ENCODE data around the gene ACCS. TPM values are rescaled to one million over a fixed set of nuclear protein-coding genes. Genes with fewer than 3 reads are reported as not detected.

The ACCS gene
- total RNA-seq, 2 donors from 2014 or later = 2.3 to 6.1 TPM

GRCh38 chr11:44033856-44034255 lies 32.2 kb upstream of the ACCS start:
- H3K4me1 ChIP-seq = peaks cover 0 to 43% of the 10 kb centered on the region in 2 donors

GRCh38 chr11:44034639-44035038 lies 31.4 kb upstream of the ACCS start:
- no peaks in the 10 kb centered on the region for H3K27me3 ChIP-seq
- no peak for TF ChIP-seq CTCF (IDR thresholded peaks at IDR 0.05)
- no peak for DNase-seq (ENCODE audit: low spot score)
- no peaks in the 10 kb centered on the region for H3K9me3 ChIP-seq
- H3K27ac ChIP-seq = no peak overlapping the region
- no peaks in the 10 kb centered on the region for H3K36me3 ChIP-seq
- H3K4me1 ChIP-seq = peaks cover 0 to 43% of the 10 kb centered on the region in 2 donors
- H3K4me3 ChIP-seq = no peak overlapping the region

More at GRCh38 chr11:44033856-44034255, 32.2 kb upstream of the ACCS start:
- no peaks in the 10 kb centered on the region for H3K27me3 ChIP-seq
- no peak overlapping the region for H3K4me3 ChIP-seq
- no peak for DNase-seq (ENCODE audit: low spot score)
- H3K36me3 ChIP-seq = no peaks in the 10 kb centered on the region
- TF ChIP-seq CTCF (IDR thresholded peaks at IDR 0.05) = no peak
- H3K9me3 ChIP-seq = no peaks in the 10 kb centered on the region
- H3K27ac ChIP-seq = peak overlapping the region; percentile 79 to 81

GRCh38 chr11:44036811-44037657 lies 29.0 kb upstream of the ACCS start:
- Histone ChIP-seq H3K27ac (peak overlapping the region; percentile 31 to 41), H3K36me3 (no peaks in the 10 kb centered on the region), H3K27me3 (no peaks in the 10 kb centered on the region), H3K4me1 (peaks cover 0 to 23% of the 10 kb centered on the region in 2 donors), H3K4me3 (no peak overlapping the region), H3K9me3 (peaks cover 0 to 12% of the 10 kb centered on the region in 2 donors)
- DNase-seq (ENCODE audit: low spot score) = peak; percentile 93
- TF ChIP-seq CTCF (IDR thresholded peaks at IDR 0.05) = peak; percentile 62 to 91

- H3K9me3 ChIP-seq = peaks cover 0 to 12% of the 10 kb centered on the region in 2 donors
- peaks cover 0 to 17% of the 10 kb centered on the region in 2 donors for H3K4me1 ChIP-seq
- no peak overlapping the region for H3K27ac ChIP-seq
- no peaks in the 10 kb centered on the region for H3K27me3 ChIP-seq
- H3K36me3 ChIP-seq = no peaks in the 10 kb centered on the region
- TF ChIP-seq CTCF (IDR thresholded peaks at IDR 0.05) = peak in 1 of 2 donors; percentile 1
- DNase-seq (ENCODE audit: low spot score) = no peak
- H3K4me3 ChIP-seq = no peak overlapping the region
Measured at GRCh38 chr11:44037658-44037998, 28.4 kb upstream of the ACCS start.

GRCh38 chr11:44043157-44043556 lies 22.9 kb upstream of the ACCS start:
- Histone ChIP-seq H3K9me3 (peaks cover 0 to 12% of the 10 kb centered on the region in 2 donors), H3K27ac (no peak overlapping the region), H3K36me3 (no peaks in the 10 kb centered on the region), H3K27me3 (no peaks in the 10 kb centered on the region), H3K4me3 (no peak overlapping the region), H3K4me1 (peaks cover 0 to 3% of the 10 kb centered on the region in 2 donors)
- no peak for TF ChIP-seq CTCF (IDR thresholded peaks at IDR 0.05)
- no peak for DNase-seq (ENCODE audit: low spot score)
